Vagina (tissue), 2 donors: ENCODE data around the gene DNAAF5. TPM values are rescaled to one million over a fixed set of nuclear protein-coding genes. Genes with fewer than 3 reads are reported as not detected.

ENCODE experiments used
- DNase-seq, 2 donors: peaks; one replicate each; pipeline ENCODE4 v3.0.0-alpha.2; 2017; ENCODE audit errors: extremely low spot score in 2 of 2
- H3K27ac ChIP-seq: fragments of 200-600 bp; sonication (generic); one replicate; pipeline ENCODE4 v1.5.1; 2019
- H3K27me3 ChIP-seq: fragments of 200-600 bp; sonication (generic); one replicate; pipeline ENCODE4 v1.5.1; 2019
- H3K36me3 ChIP-seq, 2 donors: fragments of 200-600 bp; sonication (generic); one replicate each; pipeline ENCODE4 v1.5.1; 2017 to 2019
- H3K4me1 ChIP-seq: fragments of 200-600 bp; sonication (generic); one replicate; pipeline ENCODE4 v1.5.1; 2019
- H3K4me3 ChIP-seq, 2 donors: fragments of 200-600 bp; sonication (generic); 1 replicate in 1 of 2; 2 replicates in 1 of 2; pipeline ENCODE4 v1.5.1; 2016 to 2019
- H3K9me3 ChIP-seq: fragments of 200-600 bp; sonication (generic); one replicate; pipeline ENCODE4 v1.5.1; 2019
- POLR2A ChIP-seq, 2 donors: fragments of 450-650 bp; IDR thresholded peaks; one replicate each; pipeline ENCODE4 v1.6.1; 2017; ENCODE audit warnings: antibody characterized with exemption in 2 of 2, mild to moderate bottlenecking in 2 of 2, moderate library complexity in 2 of 2
- POLR2AphosphoS5 ChIP-seq, 2 donors: sonication (generic); formaldehyde crosslinking; IDR thresholded peaks; one replicate each; pipeline ENCODE4 v1.9.0; 2017; ENCODE audit warnings: antibody characterized with exemption in 2 of 2, mild to moderate bottlenecking in 2 of 2, low read depth in 1 of 2; ENCODE audit not compliant: insufficient read depth in 1 of 2
- intact Hi-C: fragments of 100-400 bp; cut with DNase I; formaldehyde crosslinking; loops from one replicate; pipeline ENCODE4 v1.15.1; 2023
- total RNA-seq: library from RNA; depleted of rRNA; stranded (reverse); fragments of >200 nt; gene quantifications from one replicate; pipeline ENCODE4 v1.2.3, GENCODE V29; 2016
- TF ChIP-seq, protein P1 (sequence below), 3 experiments: fragments of 450-650 bp in 2 of 3; fragments of 200-600 bp in 1 of 3; sonication (generic) in 1 of 3; IDR thresholded peaks; one replicate each; pipeline ENCODE4 v1.5.1; 2017 to 2019; ENCODE audit warnings: antibody characterized with exemption in 3 of 3, mild to moderate bottlenecking in 2 of 3, moderate library complexity in 2 of 3

DNAAF5 gene
- total RNA-seq, 1 donor from 2014 or later: 29.7 TPM

DNA sequence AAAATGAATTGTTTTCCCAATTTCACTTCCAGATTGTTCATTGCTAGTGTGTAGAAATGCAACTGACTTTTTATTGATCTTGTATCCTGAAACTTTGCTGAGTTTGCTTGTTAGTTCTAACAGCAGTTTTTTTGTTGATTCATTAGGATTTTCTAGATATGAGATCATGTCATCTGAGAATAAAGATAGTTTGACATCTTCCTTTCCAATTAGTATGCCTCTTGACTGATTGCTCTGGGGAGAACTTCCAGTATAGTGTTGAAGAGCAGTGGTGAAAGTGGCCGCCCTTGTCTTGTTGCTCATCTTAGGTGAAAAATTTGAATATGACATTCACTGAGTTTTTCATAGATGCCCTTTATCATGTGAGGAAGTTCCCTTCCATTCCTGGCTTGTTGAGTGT is 93.8 kb downstream of the DNAAF5 start:
- intact Hi-C loops: no loop called here
- Histone ChIP-seq H3K4me3 (no peak overlapping the region), H3K27me3 (no peaks in the 10 kb centered on the region), H3K4me1 (peaks cover 73% of the 10 kb centered on the region), H3K36me3 (no peaks in the 10 kb centered on the region), H3K27ac (no peak overlapping the region), H3K9me3 (no peaks in the 10 kb centered on the region)
- no peak for TF ChIP-seq POLR2A (IDR thresholded peaks at IDR 0.05)
- TF ChIP-seq POLR2AphosphoS5 (IDR thresholded peaks at IDR 0.05; ENCODE audit: insufficient read depth in 1 of 2, low read depth in 1 of 2): no peak
- TF ChIP-seq, protein P1, sequence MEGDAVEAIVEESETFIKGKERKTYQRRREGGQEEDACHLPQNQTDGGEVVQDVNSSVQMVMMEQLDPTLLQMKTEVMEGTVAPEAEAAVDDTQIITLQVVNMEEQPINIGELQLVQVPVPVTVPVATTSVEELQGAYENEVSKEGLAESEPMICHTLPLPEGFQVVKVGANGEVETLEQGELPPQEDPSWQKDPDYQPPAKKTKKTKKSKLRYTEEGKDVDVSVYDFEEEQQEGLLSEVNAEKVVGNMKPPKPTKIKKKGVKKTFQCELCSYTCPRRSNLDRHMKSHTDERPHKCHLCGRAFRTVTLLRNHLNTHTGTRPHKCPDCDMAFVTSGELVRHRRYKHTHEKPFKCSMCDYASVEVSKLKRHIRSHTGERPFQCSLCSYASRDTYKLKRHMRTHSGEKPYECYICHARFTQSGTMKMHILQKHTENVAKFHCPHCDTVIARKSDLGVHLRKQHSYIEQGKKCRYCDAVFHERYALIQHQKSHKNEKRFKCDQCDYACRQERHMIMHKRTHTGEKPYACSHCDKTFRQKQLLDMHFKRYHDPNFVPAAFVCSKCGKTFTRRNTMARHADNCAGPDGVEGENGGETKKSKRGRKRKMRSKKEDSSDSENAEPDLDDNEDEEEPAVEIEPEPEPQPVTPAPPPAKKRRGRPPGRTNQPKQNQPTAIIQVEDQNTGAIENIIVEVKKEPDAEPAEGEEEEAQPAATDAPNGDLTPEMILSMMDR (IDR thresholded peaks at IDR 0.05): no peak
- DNase-seq: no peak

- Histone ChIP-seq H3K27ac (peak overlapping the region; percentile 82), H3K4me3 (no peak overlapping the region), H3K4me1 (peaks cover 75% of the 10 kb centered on the region), H3K9me3 (no peaks in the 10 kb centered on the region), H3K36me3 (no peaks in the 10 kb centered on the region), H3K27me3 (no peaks in the 10 kb centered on the region)
- TF ChIP-seq POLR2A (IDR thresholded peaks at IDR 0.05): no peak
- peak in 1 of 2 donors; percentile 46 for TF ChIP-seq POLR2AphosphoS5 (IDR thresholded peaks at IDR 0.05; ENCODE audit: insufficient read depth in 1 of 2, low read depth in 1 of 2)
- intact Hi-C loops: no loop called here
- no peak for DNase-seq
Measured at GRCh38 chr7:821688-822087, 95.2 kb downstream of the DNAAF5 start.

GRCh38 chr7:822692-823276 is 96.3 kb downstream of the DNAAF5 start:
- intact Hi-C loops: no loop called here
- H3K27ac ChIP-seq: peak overlapping the region; percentile 82
- no peaks in the 10 kb centered on the region for H3K9me3 ChIP-seq

DNA sequence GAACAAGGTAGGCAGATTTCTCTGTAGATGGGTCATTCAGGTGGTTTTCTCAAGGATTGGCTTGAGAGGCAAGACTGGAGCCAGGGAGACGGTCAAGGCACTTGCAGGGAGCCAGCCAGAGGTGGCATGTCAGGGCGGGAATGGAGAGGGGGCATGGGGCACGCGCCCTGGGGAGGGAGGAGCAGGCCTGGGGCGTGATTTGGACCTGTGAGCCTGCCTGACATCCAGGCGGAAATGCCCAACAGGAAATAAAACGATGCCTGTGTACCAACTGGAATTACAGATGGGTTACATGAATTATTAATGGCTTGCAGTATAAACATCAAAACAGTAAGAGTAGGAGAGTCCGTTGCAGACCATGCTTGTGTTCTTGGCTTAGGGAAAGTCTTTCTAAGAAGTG is 97.2 kb downstream of the DNAAF5 start:
- no peak for DNase-seq
- no peaks in the 10 kb centered on the region for H3K27me3 ChIP-seq
- H3K36me3 ChIP-seq: peaks cover 0 to 4% of the 10 kb centered on the region in 2 donors
- no peaks in the 10 kb centered on the region for H3K9me3 ChIP-seq
- no peak overlapping the region for H3K4me3 ChIP-seq
- peaks cover 74% of the 10 kb centered on the region for H3K4me1 ChIP-seq
- intact Hi-C loops: no loop called here
- TF ChIP-seq POLR2AphosphoS5 (IDR thresholded peaks at IDR 0.05; ENCODE audit: insufficient read depth in 1 of 2, low read depth in 1 of 2) (no peak), POLR2A (IDR thresholded peaks at IDR 0.05) (no peak)
- TF ChIP-seq, protein P1 (IDR thresholded peaks at IDR 0.05): no peak
- H3K27ac ChIP-seq: peak overlapping the region; percentile 82

More at GRCh38 chr7:822692-823276, 96.3 kb downstream of the DNAAF5 start:
- H3K4me1 ChIP-seq: peaks cover 77% of the 10 kb centered on the region
- DNase-seq: no peak
- no peak for TF ChIP-seq POLR2A (IDR thresholded peaks at IDR 0.05)
- TF ChIP-seq, protein P1 (IDR thresholded peaks at IDR 0.05): no peak
- no peak for TF ChIP-seq POLR2AphosphoS5 (IDR thresholded peaks at IDR 0.05; ENCODE audit: insufficient read depth in 1 of 2, low read depth in 1 of 2)
- no peaks in the 10 kb centered on the region for H3K27me3 ChIP-seq
- H3K36me3 ChIP-seq: peaks cover 0 to 3% of the 10 kb centered on the region in 2 donors
- H3K4me3 ChIP-seq: no peak overlapping the region

DNA sequence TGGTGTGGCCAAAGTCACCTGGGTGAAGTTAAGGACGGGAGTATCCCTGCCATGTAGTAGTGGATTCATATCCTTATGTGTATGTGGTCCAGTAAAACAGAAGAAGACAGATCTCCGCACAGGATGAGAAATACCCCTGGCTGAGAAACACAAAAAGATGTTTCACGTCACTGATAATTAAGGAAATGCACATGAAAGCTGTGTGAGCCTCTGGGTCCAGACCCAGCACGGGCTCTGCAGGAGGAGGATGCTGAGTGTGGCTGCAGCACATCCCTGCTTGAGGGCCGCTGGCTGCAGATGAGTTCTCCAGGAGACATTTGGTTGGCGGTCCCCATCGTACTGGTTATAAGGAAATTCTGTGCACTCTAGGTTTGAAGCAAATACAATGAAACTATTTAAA is 97.6 kb downstream of the DNAAF5 start:
- intact Hi-C loops: no loop called here
- peaks cover 77% of the 10 kb centered on the region for H3K4me1 ChIP-seq
- peak overlapping the region; percentile 82 for H3K27ac ChIP-seq
- no peak for DNase-seq
- no peak overlapping the region for H3K4me3 ChIP-seq
- no peaks in the 10 kb centered on the region for H3K27me3 ChIP-seq
- no peaks in the 10 kb centered on the region for H3K9me3 ChIP-seq
- H3K36me3 ChIP-seq: peaks cover 0 to 4% of the 10 kb centered on the region in 2 donors
- TF ChIP-seq, protein P1 (IDR thresholded peaks at IDR 0.05): no peak
- TF ChIP-seq POLR2AphosphoS5 (IDR thresholded peaks at IDR 0.05; ENCODE audit: insufficient read depth in 1 of 2, low read depth in 1 of 2) (no peak), POLR2A (IDR thresholded peaks at IDR 0.05) (no peak)
